ENCODE data around the gene GDPD4.

The GDPD4 gene

DNA sequence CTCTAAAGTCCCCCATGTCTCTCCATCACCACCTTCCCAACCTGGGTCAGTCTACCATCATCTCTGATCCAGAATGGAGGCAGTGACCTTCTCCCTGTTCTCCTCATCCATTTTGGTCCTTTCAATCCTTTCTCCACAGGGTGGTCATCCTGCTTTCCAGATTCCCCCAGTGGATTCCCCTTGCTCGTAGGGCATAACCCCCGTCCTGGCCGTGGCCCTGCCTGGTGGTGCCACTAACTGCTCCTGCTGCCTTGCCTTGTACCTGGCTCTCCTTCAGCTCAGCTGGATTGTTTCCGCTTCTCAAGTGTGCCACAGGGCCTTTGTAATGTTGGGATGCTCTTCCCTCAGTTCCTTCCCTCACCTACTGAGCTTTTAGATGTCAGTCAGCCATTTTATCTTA, 91.8 kb downstream of the GDPD4 start:
- Histone ChIP-seq H3K4me1 (ENCODE audit: control extremely low read depth in 1 of 4, control insufficient read depth in 4 of 4, insufficient read depth in 4 of 4, low read length in 3 of 4) (peaks cover 0 to 6% (median 3%) of the 10 kb centered on the region in 4 experiments), H3K9me3 (ENCODE audit: control extremely low read depth in 1 of 5, control insufficient read depth in 4 of 5, insufficient read depth in 2 of 5, low read depth in 1 of 5, low read length in 4 of 5) (no peaks in the 10 kb centered on the region), H3K36me3 (ENCODE audit: control insufficient read depth in 4 of 4, insufficient read depth in 4 of 4, low read length in 3 of 4) (no peaks in the 10 kb centered on the region), H3K27ac (ENCODE audit: insufficient read depth in 1 of 2, low read depth in 1 of 2, low read length in 2 of 2, poor library complexity in 1 of 2, severe bottlenecking in 2 of 2) (no peak overlapping the region), H3K4me3 (ENCODE audit: control insufficient read depth in 1 of 7, extremely low read depth in 1 of 7, insufficient read depth in 4 of 7, low read depth in 2 of 7, low read length in 6 of 7) (no peak overlapping the region), H3K27me3 (replicated peaks in 2 of 5; ENCODE audit: control insufficient read depth in 4 of 5, insufficient read depth in 5 of 5, low read length in 4 of 5) (peaks cover 0 to 2% (median 0%) of the 10 kb centered on the region in 5 experiments)
- POLR2A ChIA-PET = no interaction called here
- 79% methylated on average over 4 of the region's 4 CpGs for WGBS (ENCODE audit: insufficient coverage)
- no peak for DNase-seq
- CTCF ChIA-PET = no interaction called here

DNA sequence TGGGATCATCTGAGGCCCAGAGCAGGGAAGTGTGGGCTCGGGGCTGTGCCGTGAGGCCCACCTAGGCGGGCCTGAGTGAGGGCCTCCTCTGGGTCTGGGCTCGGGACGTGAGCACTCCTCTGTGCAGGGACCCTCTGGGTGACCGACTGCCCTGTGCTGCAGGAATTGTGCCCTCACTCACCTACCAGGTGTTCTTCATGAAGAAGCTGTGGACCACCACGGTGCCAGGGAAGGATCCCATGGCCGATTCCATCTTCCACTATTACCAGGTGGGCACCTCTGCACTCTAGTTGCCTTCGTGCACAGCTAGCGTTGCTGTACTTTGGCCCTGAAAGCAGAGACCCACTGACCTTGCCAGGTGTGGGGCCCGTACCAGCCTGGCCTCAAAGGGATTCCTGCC, 93.0 kb downstream of the GDPD4 start:
- Histone ChIP-seq H3K4me1 (ENCODE audit: control extremely low read depth in 1 of 4, control insufficient read depth in 4 of 4, insufficient read depth in 4 of 4, low read length in 3 of 4) (peaks cover 0 to 6% (median 3%) of the 10 kb centered on the region in 4 experiments), H3K27ac (ENCODE audit: insufficient read depth in 1 of 2, low read depth in 1 of 2, low read length in 2 of 2, poor library complexity in 1 of 2, severe bottlenecking in 2 of 2) (no peak overlapping the region), H3K4me3 (ENCODE audit: control insufficient read depth in 1 of 7, extremely low read depth in 1 of 7, insufficient read depth in 4 of 7, low read depth in 2 of 7, low read length in 6 of 7) (no peak overlapping the region), H3K27me3 (replicated peaks in 2 of 5; ENCODE audit: control insufficient read depth in 4 of 5, insufficient read depth in 5 of 5, low read length in 4 of 5) (peaks cover 0 to 2% (median 0%) of the 10 kb centered on the region in 5 experiments), H3K36me3 (ENCODE audit: control insufficient read depth in 4 of 4, insufficient read depth in 4 of 4, low read length in 3 of 4) (no peaks in the 10 kb centered on the region), H3K9me3 (ENCODE audit: control extremely low read depth in 1 of 5, control insufficient read depth in 4 of 5, insufficient read depth in 2 of 5, low read depth in 1 of 5, low read length in 4 of 5) (no peaks in the 10 kb centered on the region)
- CTCF ChIA-PET = no interaction called here
- POLR2A ChIA-PET = no interaction called here
- DNase-seq = no peak
- WGBS (ENCODE audit: insufficient coverage) = 74% methylated on average over 11 of the region's 11 CpGs

DNA sequence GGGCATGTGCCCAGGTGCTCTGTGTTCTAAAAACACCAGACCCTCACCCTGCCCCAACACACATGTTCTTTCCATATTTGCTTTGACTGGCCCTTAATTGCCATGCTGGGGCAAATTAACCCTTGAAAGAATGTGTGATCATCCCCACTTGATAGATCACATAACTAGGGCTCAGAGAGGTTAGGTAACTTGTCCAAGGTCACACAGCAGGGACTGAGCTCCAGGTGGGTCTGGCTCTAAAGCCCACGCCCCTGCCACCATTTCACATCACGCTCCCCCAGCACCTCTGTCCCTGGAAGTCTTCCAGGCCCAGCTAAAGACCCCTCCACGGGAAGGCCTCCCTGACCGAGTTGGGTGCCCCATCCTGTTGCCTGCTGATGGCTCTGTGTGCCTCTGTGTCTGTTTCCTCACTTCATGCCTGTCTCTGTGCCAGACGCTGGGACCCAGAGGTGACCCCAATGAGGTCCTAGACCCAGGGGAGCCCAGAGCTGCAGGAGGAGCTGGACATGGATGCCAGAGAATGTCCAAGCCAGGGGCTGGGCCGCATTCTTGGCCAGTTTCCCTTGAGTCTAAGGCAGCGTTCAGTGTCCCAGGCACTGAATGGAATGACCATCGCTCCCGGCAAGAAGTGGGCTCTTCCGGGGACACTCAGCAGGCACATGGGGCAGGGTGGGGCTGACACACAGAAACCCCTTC, 93.7 kb downstream of the GDPD4 start:
- no peaks in the 10 kb centered on the region for H3K9me3 ChIP-seq (ENCODE audit: control extremely low read depth in 1 of 5, control insufficient read depth in 4 of 5, insufficient read depth in 2 of 5, low read depth in 1 of 5, low read length in 4 of 5)
- no peak for DNase-seq
- no peak overlapping the region for H3K4me3 ChIP-seq (ENCODE audit: control insufficient read depth in 1 of 7, extremely low read depth in 1 of 7, insufficient read depth in 4 of 7, low read depth in 2 of 7, low read length in 6 of 7)
- H3K27ac ChIP-seq (ENCODE audit: insufficient read depth in 1 of 2, low read depth in 1 of 2, low read length in 2 of 2, poor library complexity in 1 of 2, severe bottlenecking in 2 of 2) = no peak overlapping the region
- H3K27me3 ChIP-seq (replicated peaks in 2 of 5; ENCODE audit: control insufficient read depth in 4 of 5, insufficient read depth in 5 of 5, low read length in 4 of 5) = peaks cover 0 to 2% (median 0%) of the 10 kb centered on the region in 5 experiments
- 87% methylated on average over 10 of the region's 10 CpGs for WGBS (ENCODE audit: insufficient coverage)
- H3K4me1 ChIP-seq (ENCODE audit: control extremely low read depth in 1 of 4, control insufficient read depth in 4 of 4, insufficient read depth in 4 of 4, low read length in 3 of 4) = peaks cover 0 to 9% (median 3%) of the 10 kb centered on the region in 4 experiments
- CTCF ChIA-PET = interaction anchor here (1.3 kb wide), 1 partner anchor 9 kb away, joined by 3 read pairs; no protein-coding TSS in a partner anchor
- no peaks in the 10 kb centered on the region for H3K36me3 ChIP-seq (ENCODE audit: control insufficient read depth in 4 of 4, insufficient read depth in 4 of 4, low read length in 3 of 4)
- POLR2A ChIA-PET = no interaction called here

DNA sequence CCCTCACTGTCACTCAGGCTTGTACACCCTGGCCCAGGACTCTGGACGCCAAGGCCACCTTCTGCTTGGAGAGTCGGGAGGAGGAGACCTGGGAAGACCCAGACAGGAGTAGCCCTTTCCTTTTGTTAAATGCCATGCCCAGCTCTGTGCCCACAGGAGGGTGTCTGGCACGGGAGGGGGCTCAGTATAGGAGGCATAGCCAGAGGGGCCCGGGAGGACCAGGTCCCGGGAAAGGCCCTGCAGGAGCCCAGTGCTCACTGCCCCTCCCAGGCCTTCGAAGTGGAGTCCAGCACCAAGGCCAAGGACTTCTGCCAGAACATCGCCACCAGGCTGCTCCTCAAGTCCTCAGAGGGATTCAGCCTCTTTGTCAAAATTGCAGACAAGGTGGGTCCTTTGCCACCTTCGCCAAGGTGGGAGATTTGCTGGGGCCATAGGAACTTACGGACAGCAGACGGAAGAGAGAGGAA, 94.4 kb downstream of the GDPD4 start:
- Histone ChIP-seq H3K27me3 (replicated peaks in 2 of 5; ENCODE audit: control insufficient read depth in 4 of 5, insufficient read depth in 5 of 5, low read length in 4 of 5) (peaks cover 0 to 2% (median 0%) of the 10 kb centered on the region in 5 experiments), H3K4me3 (ENCODE audit: control insufficient read depth in 1 of 7, extremely low read depth in 1 of 7, insufficient read depth in 4 of 7, low read depth in 2 of 7, low read length in 6 of 7) (no peak overlapping the region), H3K36me3 (ENCODE audit: control insufficient read depth in 4 of 4, insufficient read depth in 4 of 4, low read length in 3 of 4) (no peaks in the 10 kb centered on the region), H3K9me3 (ENCODE audit: control extremely low read depth in 1 of 5, control insufficient read depth in 4 of 5, insufficient read depth in 2 of 5, low read depth in 1 of 5, low read length in 4 of 5) (no peaks in the 10 kb centered on the region), H3K4me1 (ENCODE audit: control extremely low read depth in 1 of 4, control insufficient read depth in 4 of 4, insufficient read depth in 4 of 4, low read length in 3 of 4) (peaks cover 0 to 9% (median 3%) of the 10 kb centered on the region in 4 experiments), H3K27ac (ENCODE audit: insufficient read depth in 1 of 2, low read depth in 1 of 2, low read length in 2 of 2, poor library complexity in 1 of 2, severe bottlenecking in 2 of 2) (no peak overlapping the region)
- no peak for DNase-seq
- CTCF ChIA-PET = interaction anchor here (1.3 kb wide), 1 partner anchor 9 kb away, joined by 3 read pairs; no protein-coding TSS in a partner anchor
- 84% methylated on average over 10 of the region's 10 CpGs for WGBS (ENCODE audit: insufficient coverage)
- POLR2A ChIA-PET = no interaction called here

DNA sequence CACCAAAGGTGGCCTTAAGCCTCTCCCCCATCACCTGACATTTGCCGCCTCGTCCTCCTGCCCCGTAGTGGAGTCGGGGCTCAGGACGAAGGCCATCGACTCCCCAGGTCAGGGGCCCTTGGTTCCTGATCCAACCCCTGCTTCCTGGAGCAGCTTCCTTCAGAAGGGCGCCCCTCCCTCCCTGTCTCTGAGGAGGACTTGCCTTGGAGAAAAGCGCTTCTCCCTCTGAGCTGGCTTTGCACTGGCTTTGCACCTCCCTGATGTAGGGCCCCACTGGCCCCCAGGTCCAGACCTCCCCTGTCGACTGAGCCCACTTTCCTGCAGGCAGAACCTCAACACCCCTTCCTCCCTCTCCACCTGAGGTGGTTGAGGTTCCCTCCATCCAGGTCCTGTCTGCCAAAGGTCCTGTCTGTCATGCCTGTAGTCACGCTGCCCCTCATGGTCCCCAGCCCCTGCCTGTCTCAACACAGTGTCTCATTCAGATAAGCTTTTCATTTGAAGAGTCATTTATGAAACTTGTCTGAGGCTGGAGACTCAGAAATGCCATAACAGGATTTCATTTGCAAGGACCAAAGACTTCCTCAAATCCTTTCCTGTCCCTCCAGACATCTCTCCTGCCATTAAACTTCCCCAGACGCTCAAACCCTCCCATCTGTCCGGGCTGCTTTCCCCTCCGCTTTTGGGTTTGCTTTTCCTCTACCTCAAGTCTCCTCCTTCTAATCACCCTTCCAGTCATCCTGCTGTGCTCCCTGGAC, 95.0 kb downstream of the GDPD4 start:
- ChIA-PET POLR2A (no interaction called here), CTCF (interaction anchor here (1.1 to 1.3 kb wide), 2 partner anchors 8 to 10 kb away, joined by 3 to 5 read pairs; no protein-coding TSS in a partner anchor)
- H3K27me3 ChIP-seq (replicated peaks in 2 of 5; ENCODE audit: control insufficient read depth in 4 of 5, insufficient read depth in 5 of 5, low read length in 4 of 5) = peaks cover 0 to 2% (median 0%) of the 10 kb centered on the region in 5 experiments
- no peak overlapping the region for H3K27ac ChIP-seq (ENCODE audit: insufficient read depth in 1 of 2, low read depth in 1 of 2, low read length in 2 of 2, poor library complexity in 1 of 2, severe bottlenecking in 2 of 2)
- no peaks in the 10 kb centered on the region for H3K36me3 ChIP-seq (ENCODE audit: control insufficient read depth in 4 of 4, insufficient read depth in 4 of 4, low read length in 3 of 4)
- no peak overlapping the region for H3K4me3 ChIP-seq (ENCODE audit: control insufficient read depth in 1 of 7, extremely low read depth in 1 of 7, insufficient read depth in 4 of 7, low read depth in 2 of 7, low read length in 6 of 7)
- no peaks in the 10 kb centered on the region for H3K9me3 ChIP-seq (ENCODE audit: control extremely low read depth in 1 of 5, control insufficient read depth in 4 of 5, insufficient read depth in 2 of 5, low read depth in 1 of 5, low read length in 4 of 5)
- 33% methylated on average over 13 of the region's 13 CpGs for WGBS (ENCODE audit: insufficient coverage)
- peak in 1 of 3 donors; percentile 12 for DNase-seq
- H3K4me1 ChIP-seq (ENCODE audit: control extremely low read depth in 1 of 4, control insufficient read depth in 4 of 4, insufficient read depth in 4 of 4, low read length in 3 of 4) = peaks cover 0 to 9% (median 3%) of the 10 kb centered on the region in 4 experiments

DNA sequence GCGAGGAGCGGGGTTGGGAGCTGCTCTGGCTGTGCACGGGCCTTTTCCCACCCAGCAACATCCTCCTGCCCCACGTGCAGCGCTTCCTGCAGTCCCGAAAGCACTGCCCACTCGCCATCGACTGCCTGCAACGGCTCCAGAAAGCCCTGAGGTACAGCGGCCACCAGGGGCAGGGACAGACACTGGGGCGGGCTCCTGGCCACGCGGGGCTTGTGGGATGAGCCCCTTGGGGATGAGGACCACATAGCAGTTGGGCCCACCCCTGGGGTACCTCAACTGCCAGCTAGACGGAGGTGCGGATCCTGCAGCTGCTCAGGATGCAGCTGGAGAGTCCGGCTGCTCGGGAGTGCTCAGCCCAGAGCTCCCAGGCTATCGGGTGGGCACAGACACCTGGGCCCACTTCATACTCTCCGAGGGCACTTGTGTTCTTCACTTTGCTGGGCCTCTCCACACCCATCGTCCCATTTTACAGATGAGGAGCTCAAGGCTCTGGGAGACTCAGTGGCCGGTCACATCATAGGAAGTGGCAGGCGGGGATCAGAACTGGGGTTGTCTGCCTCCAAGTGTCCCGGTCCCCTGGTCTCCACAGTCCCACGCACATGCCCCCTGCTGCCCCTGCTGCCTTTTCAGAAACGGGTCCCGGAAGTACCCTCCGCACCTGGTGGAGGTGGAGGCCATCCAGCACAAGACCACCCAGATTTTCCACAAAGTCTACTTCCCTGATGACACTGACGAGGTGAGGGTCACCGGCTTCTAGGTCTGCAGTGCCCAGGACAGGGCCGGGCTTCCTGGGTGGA, 95.8 kb downstream of the GDPD4 start:
- POLR2A ChIA-PET = no interaction called here
- H3K4me3 ChIP-seq (ENCODE audit: control insufficient read depth in 1 of 7, extremely low read depth in 1 of 7, insufficient read depth in 4 of 7, low read depth in 2 of 7, low read length in 6 of 7) = no peak overlapping the region
- no peaks in the 10 kb centered on the region for H3K9me3 ChIP-seq (ENCODE audit: control extremely low read depth in 1 of 5, control insufficient read depth in 4 of 5, insufficient read depth in 2 of 5, low read depth in 1 of 5, low read length in 4 of 5)
- H3K4me1 ChIP-seq (ENCODE audit: control extremely low read depth in 1 of 4, control insufficient read depth in 4 of 4, insufficient read depth in 4 of 4, low read length in 3 of 4) = peaks cover 0 to 9% (median 3%) of the 10 kb centered on the region in 4 experiments
- 91% methylated on average over 28 of the region's 30 CpGs for WGBS (ENCODE audit: insufficient coverage)
- H3K27ac ChIP-seq (ENCODE audit: insufficient read depth in 1 of 2, low read depth in 1 of 2, low read length in 2 of 2, poor library complexity in 1 of 2, severe bottlenecking in 2 of 2) = no peak overlapping the region
- DNase-seq = no peak
- H3K36me3 ChIP-seq (ENCODE audit: control insufficient read depth in 4 of 4, insufficient read depth in 4 of 4, low read length in 3 of 4) = no peaks in the 10 kb centered on the region
- CTCF ChIA-PET = interaction anchor here (1.1 kb wide), 3 partner anchors 9 to 343 kb away, joined by 3 to 5 read pairs (median 4); no protein-coding TSS in a partner anchor
- peaks cover 0 to 2% (median 0%) of the 10 kb centered on the region in 5 experiments for H3K27me3 ChIP-seq (replicated peaks in 2 of 5; ENCODE audit: control insufficient read depth in 4 of 5, insufficient read depth in 5 of 5, low read length in 4 of 5)

Data from common myeloid progenitor, CD34-positive (primary cell).